HG02970 (cell line): ENCODE results near the gene ACAD11.
A peak's percentile ranks its signal among the peaks of the same experiment; 100 is the strongest.

Experiments used
- ATAC-seq: cut with Tn5 transposase; IDR thresholded peaks from one replicate; pipeline ENCODE4 v1.9.1; 2021; ENCODE audit warnings: mild to moderate bottlenecking, moderate library complexity, moderate number of reproducible peaks; ENCODE audit not compliant: unreplicated experiment, low FRiP score

The ACAD11 gene

GRCh38 chr3:132659365-132660051 is at the start of gene ACAD11:
ACAD11 (minus strand) TSS chr3:132659809; CDS start chr3:132659751, 58 bp downstream.
- peak; percentile 45 for ATAC-seq

DNA sequence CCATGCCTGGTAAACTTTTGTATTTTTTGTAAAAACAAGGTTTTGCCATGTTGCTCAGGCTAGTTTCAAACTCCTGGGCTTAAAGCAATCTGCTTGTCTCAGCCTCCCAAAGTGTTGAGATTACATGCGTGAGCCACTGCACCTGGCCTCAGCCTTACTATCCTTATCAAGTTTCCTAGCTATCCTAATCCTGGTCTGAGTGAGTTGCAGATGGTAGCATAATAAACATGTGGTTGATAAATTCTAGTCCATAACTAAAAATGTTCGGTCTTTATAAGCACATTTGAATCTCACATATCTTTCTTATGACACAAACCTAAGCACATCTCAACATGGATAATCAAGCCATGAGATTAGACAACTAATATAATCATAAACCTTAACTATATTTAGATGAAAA is 44.1 kb upstream of the ACAD11 start:
- ATAC-seq, result no peak

DNA sequence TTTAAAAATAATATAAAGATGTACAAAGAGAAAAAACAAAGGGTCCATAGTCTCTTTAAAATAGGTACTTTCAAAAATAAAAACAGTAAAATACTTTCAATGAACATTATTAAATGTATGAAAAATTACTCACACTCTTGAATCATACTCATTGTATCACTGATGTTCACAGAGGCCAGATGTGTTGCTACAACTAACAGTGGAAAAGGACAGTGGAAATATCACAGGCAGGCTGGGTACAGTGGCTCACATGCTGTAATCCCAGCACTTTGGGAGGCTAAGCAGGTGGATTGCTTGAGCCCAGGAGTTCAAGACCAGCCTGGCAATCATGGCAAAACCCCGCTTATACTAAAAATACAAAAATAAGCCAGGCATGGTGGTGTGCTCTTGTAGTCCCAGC is 35.8 kb upstream of the ACAD11 start:
- no peak for ATAC-seq

- ATAC-seq, result no peak
These were observed 35.4 kb upstream of the ACAD11 start for GRCh38 chr3:132694991-132695390.

- ATAC-seq, result no peak
These were observed 30.4 kb upstream of the ACAD11 start for GRCh38 chr3:132690040-132690439.

DNA sequence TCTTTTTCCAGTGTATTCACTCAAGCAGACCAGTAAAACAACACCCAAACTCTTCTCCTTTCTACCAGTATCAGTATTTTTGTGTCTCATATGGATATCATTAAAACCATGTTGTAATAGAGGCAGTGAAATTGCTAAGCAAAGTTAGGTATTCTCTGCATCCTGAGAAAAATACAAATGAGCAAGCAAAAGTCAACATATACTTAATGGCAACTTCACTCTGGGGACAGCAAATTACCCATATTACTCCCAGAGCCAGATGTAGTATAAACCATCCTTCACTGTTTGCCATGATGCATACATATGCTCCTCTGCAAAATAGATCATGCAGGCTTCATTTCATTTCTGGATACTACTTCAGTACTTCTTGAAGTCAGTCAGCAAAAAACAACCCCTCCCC is 22.6 kb upstream of the ACAD11 start:
- no peak for ATAC-seq

- no peak for ATAC-seq
These were observed 21.8 kb upstream of the ACAD11 start for GRCh38 chr3:132681421-132681820.

DNA sequence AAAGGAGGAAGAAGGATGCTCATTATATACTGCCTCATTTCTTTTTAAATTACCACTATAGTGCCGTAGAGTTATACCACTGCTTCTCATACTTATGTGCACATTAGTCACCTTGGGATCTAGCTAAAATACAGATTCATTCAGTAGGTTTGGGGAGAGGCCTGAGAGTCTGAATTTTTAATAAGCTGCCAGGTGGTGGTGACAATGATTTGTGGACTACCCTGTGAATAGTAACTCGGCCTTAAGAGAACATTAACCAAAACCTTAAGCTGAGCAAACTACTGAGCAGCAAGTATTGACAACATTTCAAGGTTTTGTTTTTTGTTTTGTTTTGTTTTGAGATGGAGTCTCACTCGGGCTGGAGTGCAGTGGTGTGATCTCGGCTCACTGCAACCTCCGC is 20.3 kb upstream of the ACAD11 start:
- no peak for ATAC-seq

DNA sequence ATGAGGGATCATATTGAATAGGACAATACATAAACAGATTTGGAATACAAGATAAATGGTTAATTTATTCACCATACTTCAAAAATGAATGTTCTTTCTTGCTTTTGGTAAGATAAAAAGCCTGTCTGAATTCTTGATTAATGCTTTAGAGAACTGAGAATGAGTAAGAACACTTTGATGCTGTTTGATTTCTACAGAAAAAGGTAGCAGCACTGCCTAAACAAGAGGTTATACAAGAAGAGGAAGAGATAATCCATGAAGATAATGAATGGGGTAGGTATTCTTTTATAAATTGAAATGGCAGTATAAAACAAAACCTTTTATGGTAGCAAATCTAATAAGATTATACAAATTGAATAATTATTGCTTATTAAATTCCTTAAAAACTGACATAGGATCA is 15.8 kb upstream of the ACAD11 start:
- ATAC-seq, result no peak

- ATAC-seq, result no peak
These were observed 9.7 kb upstream of the ACAD11 start for GRCh38 chr3:132669256-132669777.

DNA sequence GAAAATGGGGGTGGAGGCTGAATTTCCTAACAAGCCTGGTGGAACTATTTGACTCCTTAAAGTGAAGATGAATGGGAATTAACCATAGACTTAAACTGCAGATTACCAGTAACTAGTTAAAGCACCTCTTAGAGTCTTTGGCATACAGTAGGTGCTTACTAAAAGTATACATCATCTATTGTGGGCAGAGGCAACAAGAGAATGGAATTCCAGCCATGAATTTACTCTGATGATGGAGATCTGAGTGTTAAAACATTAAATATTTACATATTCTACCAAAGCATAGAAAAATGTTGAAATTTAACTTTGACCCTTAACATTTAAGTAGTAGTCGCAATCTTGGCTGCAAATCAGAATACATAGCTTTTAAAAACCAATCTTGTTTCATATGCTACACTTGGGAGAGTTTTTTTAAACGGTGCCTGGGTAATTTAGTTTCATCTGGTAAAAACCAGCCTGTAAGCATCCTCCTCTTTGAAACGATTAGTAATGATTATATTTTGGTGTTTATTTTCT is 5.7 kb upstream of the ACAD11 start:
- no peak for ATAC-seq

DNA sequence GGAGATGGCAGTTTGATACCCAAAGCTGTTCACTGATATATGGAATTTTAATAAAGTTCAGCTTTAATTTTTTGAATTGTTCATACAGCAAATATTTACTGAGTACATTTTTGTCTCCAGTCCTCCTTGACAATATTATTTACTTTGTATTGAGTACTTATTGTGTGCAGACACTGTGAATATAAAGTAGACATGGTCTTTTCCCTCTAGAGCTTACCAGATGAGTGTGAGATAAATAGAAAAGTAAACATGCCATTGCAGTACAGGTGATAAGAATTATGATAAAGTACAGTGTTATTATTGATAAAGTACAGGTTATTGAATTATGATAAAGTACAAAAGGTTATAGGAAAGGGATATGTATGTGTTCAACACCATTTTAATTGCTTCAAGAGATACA is 2.6 kb upstream of the ACAD11 start:
- no peak for ATAC-seq

- ATAC-seq, result no peak
These were observed 1.5 kb upstream of the ACAD11 start for GRCh38 chr3:132661101-132661500.

GRCh38 chr3:132660811-132661070 is 1.1 kb upstream of the ACAD11 start:
- ATAC-seq, result no peak

- ATAC-seq, result peak; percentile 61
These were observed 622 bp upstream of the ACAD11 start, which contains the start of gene UBA5 for GRCh38 chr3:132660052-132660810. UBA5 (plus strand) TSS chr3:132660329; CDS start chr3:132660538, 209 bp downstream.

GRCh38 chr3:132659000-132659364 is 627 bp downstream of the ACAD11 start:
- no peak for ATAC-seq

- no peak for ATAC-seq
These were observed 1.5 kb downstream of the ACAD11 start for GRCh38 chr3:132657869-132658747.

GRCh38 chr3:132655471-132655870 is 4.1 kb downstream of the ACAD11 start:
- no peak for ATAC-seq

GRCh38 chr3:132654721-132655120 is 4.9 kb downstream of the ACAD11 start:
- no peak for ATAC-seq

- no peak for ATAC-seq
These were observed 5.4 kb downstream of the ACAD11 start for GRCh38 chr3:132654190-132654589.
